Keratinocyte (primary cell): ENCODE data around the gene DCXR. TPM values are rescaled to one million over a fixed set of nuclear protein-coding genes. Genes with fewer than 3 reads are reported as not detected.

Experiments
- DNase-seq: peaks from one replicate; pipeline ENCODE4 v3.0.0-alpha.2; 2011; ENCODE audit warnings: low read depth, missing footprints, low spot score
- FAIRE-seq: peaks from 2 replicates; lab custom pipeline; 2011; peaks lifted over from hg19 to GRCh38; lab: Jason Lieb, UNC
- H2AFZ ChIP-seq: 2 replicates; pipeline ENCODE4 v1.6.0; 2012; ENCODE audit warnings: low read length, control low read depth, inconsistent platforms; ENCODE audit not compliant: control insufficient read depth
- H3K27ac ChIP-seq: 2 replicates; pipeline ENCODE4 v1.5.1; 2011; ENCODE audit warnings: low read length; ENCODE audit not compliant: control insufficient read depth, insufficient read depth
- H3K27me3 ChIP-seq: 3 replicates; pipeline ENCODE4 v1.6.0; 2011; ENCODE audit warnings: low read length; ENCODE audit not compliant: control insufficient read depth, insufficient read depth; ENCODE audit errors: extremely low read depth
- H3K36me3 ChIP-seq, 2 experiments: 2 replicates in 1 of 2; 3 replicates in 1 of 2; pipeline ENCODE4 v1.5.1; 2011; ENCODE audit warnings: low read length in 2 of 2, mild to moderate bottlenecking in 1 of 2; ENCODE audit not compliant: control insufficient read depth in 2 of 2, insufficient read depth in 2 of 2; ENCODE audit errors: extremely low read depth in 1 of 2
- H3K4me1 ChIP-seq: 3 replicates; pipeline ENCODE4 v1.5.1; 2011; ENCODE audit warnings: low read length; ENCODE audit not compliant: control insufficient read depth, insufficient read depth; ENCODE audit errors: extremely low read depth
- H3K4me2 ChIP-seq: 3 replicates; pipeline ENCODE4 v1.6.0; 2011; ENCODE audit warnings: low read depth, low read length; ENCODE audit not compliant: control insufficient read depth, insufficient read depth; ENCODE audit errors: extremely low read depth
- H3K4me3 ChIP-seq, 3 experiments: fragments of 200-600 bp in 1 of 3; sonication (generic) in 1 of 3; 2 replicates in 2 of 3; 3 replicates in 1 of 3; pipeline ENCODE4 v1.5.1; 2011 to 2016; ENCODE audit warnings: low read length in 3 of 3, mild to moderate bottlenecking in 3 of 3, control low read depth in 2 of 3, inconsistent platforms in 1 of 3, low read depth in 1 of 3, mixed read lengths in 1 of 3, mixed run types in 1 of 3, moderate library complexity in 1 of 3; ENCODE audit not compliant: control insufficient read depth in 2 of 3, insufficient read depth in 2 of 3; ENCODE audit errors: extremely low read depth in 1 of 3
- H3K79me2 ChIP-seq: 2 replicates; pipeline ENCODE4 v1.6.0; 2012; ENCODE audit warnings: low read length; ENCODE audit not compliant: control insufficient read depth, insufficient read depth
- H3K9ac ChIP-seq: 3 replicates; pipeline ENCODE4 v1.6.0; 2011; ENCODE audit warnings: low read length; ENCODE audit not compliant: control insufficient read depth, insufficient read depth; ENCODE audit errors: extremely low read depth
- H3K9me1 ChIP-seq: 3 replicates; pipeline ENCODE4 v1.6.0; 2011; ENCODE audit warnings: low read length; ENCODE audit not compliant: control insufficient read depth, insufficient read depth; ENCODE audit errors: extremely low read depth
- H3K9me3 ChIP-seq: 2 replicates; pipeline ENCODE4 v1.5.1; 2012; ENCODE audit warnings: low read depth, low read length; ENCODE audit not compliant: control insufficient read depth
- H4K20me1 ChIP-seq: 3 replicates; pipeline ENCODE4 v1.6.0; 2011; ENCODE audit warnings: low read length; ENCODE audit not compliant: control insufficient read depth, insufficient read depth; ENCODE audit errors: extremely low read depth
- EZH2 ChIP-seq: IDR thresholded peaks from one replicate; pipeline ENCODE4 v1.6.1; 2012; ENCODE audit warnings: inconsistent platforms, mild to moderate bottlenecking, low read length, moderate library complexity
- dilution Hi-C: fragments of 300-500 bp; cut with MboI; formaldehyde crosslinking; loops from one replicate; pipeline ENCODE4 v1.7.0; 2020; ENCODE audit warnings: low sequenced_read_pairs; ENCODE audit not compliant: extremely low pct_ligation_motif_present
- polyA plus RNA-seq, 5 experiments: library from polyadenylated mRNA; depleted of rRNA in 3 of 5; stranded (reverse) in 3 of 5; stranded (forward) in 1 of 5; unstranded in 1 of 5; fragments of >200 nt; gene quantifications; 1 replicate in 1 of 5; 2 replicates in 3 of 5; 3 replicates in 1 of 5; pipeline versions ENCODE4 v1.2.1 to v1.2.3, GENCODE V29; 2011 to 2012; ENCODE audit warnings: missing spikeins in 2 of 5, low read depth in 1 of 5, low replicate concordance in 1 of 5
- TF ChIP-seq, protein P1 (sequence below), 3 experiments: IDR thresholded peaks in 1 of 3; conservative IDR thresholded peaks in 1 of 3; optimal IDR thresholded peaks in 1 of 3; 2 replicates in 2 of 3; 3 replicates in 1 of 3; pipeline versions ENCODE3 to v1.5.1; 2011; ENCODE audit warnings: low read length in 3 of 3, mild to moderate bottlenecking in 3 of 3, moderate library complexity in 2 of 3, control low read depth in 1 of 3, inconsistent platforms in 1 of 3; ENCODE audit not compliant: insufficient read depth in 2 of 3; ENCODE audit errors: extremely low read depth in 1 of 3

Gene DCXR
- polyA plus RNA-seq, 1 donor (not counting 4 experiments of a cell fraction or from before 2014, with no cell fraction given): 45.4 TPM

DNA sequence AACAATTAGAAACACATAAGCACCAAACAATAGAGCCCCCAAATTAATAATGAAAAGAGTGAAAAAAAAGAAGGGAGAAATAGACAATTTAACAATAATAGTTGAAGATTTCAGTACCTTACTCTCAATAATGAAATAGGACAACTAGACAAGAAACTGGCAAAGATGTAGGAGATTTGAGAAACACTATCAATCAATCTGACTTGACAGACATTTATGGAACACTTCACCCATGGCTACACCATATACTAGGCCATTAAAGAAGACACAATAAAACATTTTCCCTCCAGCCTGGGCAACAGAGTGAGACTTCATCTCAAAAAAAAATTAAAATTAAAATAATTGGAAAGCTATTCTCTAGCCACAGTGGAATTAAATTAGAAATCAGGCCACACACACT lies 33.1 kb upstream of the DCXR start:
- H3K27ac ChIP-seq: no peak overlapping the region
- no peak overlapping the region for H3K4me3 ChIP-seq
- H3K27me3 ChIP-seq: no peaks in the 10 kb centered on the region
- no peaks in the 10 kb centered on the region for H4K20me1 ChIP-seq
- no peaks in the 10 kb centered on the region for H3K36me3 ChIP-seq
- no peak overlapping the region for H3K9ac ChIP-seq
- no peak overlapping the region for H2AFZ ChIP-seq
- dilution Hi-C loops: no loop called here
- peaks cover 6% of the 10 kb centered on the region for H3K4me1 ChIP-seq
- FAIRE-seq (no peak), DNase-seq (no peak)
- no peaks in the 10 kb centered on the region for H3K79me2 ChIP-seq
- no peak for TF ChIP-seq EZH2
- TF ChIP-seq, protein P1, sequence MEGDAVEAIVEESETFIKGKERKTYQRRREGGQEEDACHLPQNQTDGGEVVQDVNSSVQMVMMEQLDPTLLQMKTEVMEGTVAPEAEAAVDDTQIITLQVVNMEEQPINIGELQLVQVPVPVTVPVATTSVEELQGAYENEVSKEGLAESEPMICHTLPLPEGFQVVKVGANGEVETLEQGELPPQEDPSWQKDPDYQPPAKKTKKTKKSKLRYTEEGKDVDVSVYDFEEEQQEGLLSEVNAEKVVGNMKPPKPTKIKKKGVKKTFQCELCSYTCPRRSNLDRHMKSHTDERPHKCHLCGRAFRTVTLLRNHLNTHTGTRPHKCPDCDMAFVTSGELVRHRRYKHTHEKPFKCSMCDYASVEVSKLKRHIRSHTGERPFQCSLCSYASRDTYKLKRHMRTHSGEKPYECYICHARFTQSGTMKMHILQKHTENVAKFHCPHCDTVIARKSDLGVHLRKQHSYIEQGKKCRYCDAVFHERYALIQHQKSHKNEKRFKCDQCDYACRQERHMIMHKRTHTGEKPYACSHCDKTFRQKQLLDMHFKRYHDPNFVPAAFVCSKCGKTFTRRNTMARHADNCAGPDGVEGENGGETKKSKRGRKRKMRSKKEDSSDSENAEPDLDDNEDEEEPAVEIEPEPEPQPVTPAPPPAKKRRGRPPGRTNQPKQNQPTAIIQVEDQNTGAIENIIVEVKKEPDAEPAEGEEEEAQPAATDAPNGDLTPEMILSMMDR (optimal IDR thresholded peaks at IDR 0.05 in 1 of 3, IDR thresholded peaks at IDR 0.05 in 1 of 3, conservative IDR thresholded peaks at IDR 0.05 in 1 of 3; ENCODE audit: extremely low read depth in 1 of 3, insufficient read depth in 2 of 3, low read length in 3 of 3): no peak
- no peaks in the 10 kb centered on the region for H3K9me3 ChIP-seq
- no peak overlapping the region for H3K4me2 ChIP-seq
- no peaks in the 10 kb centered on the region for H3K9me1 ChIP-seq

- peaks cover 20% of the 10 kb centered on the region for H3K79me2 ChIP-seq
- H3K4me1 ChIP-seq: peaks cover 13% of the 10 kb centered on the region
- H3K9me3 ChIP-seq: no peaks in the 10 kb centered on the region
- H3K27ac ChIP-seq: peak within 1 kb of the TSS; percentile 52
- peak within 1 kb of the TSS; percentile 83 for H3K9ac ChIP-seq
- peaks cover 12 to 16% of the 10 kb centered on the region in 2 experiments for H3K36me3 ChIP-seq
- dilution Hi-C loops: no loop called here
- H3K4me2 ChIP-seq: peak within 1 kb of the TSS; percentile 93
- no peaks in the 10 kb centered on the region for H3K27me3 ChIP-seq
- H3K4me3 ChIP-seq: peak within 1 kb of the TSS; percentile 78 to 84 (median 84)
- peaks cover 9% of the 10 kb centered on the region for H4K20me1 ChIP-seq
- FAIRE-seq (no peak), DNase-seq (no peak)
- no peaks in the 10 kb centered on the region for H3K9me1 ChIP-seq
- peak within 1 kb of the TSS; percentile 97 for H2AFZ ChIP-seq
- TF ChIP-seq, protein P1 (optimal IDR thresholded peaks at IDR 0.05 in 1 of 3, IDR thresholded peaks at IDR 0.05 in 1 of 3, conservative IDR thresholded peaks at IDR 0.05 in 1 of 3; ENCODE audit: extremely low read depth in 1 of 3, insufficient read depth in 2 of 3, low read length in 3 of 3): no peak
These were observed 28.3 kb upstream of the DCXR start, which contains the start of gene DUS1L for GRCh38 chr17:82065638-82066303. TSS of gene DUS1L (minus strand) at chr17:82065804. CDS start at chr17:82065059, 745 bp downstream.
